GM12892 (cell line): ENCODE data around the gene PLA2G3.

Source experiments
- POLR2A ChIP-seq: IDR thresholded peaks from 2 replicates; pipeline ENCODE4 v1.6.1; 2011; ENCODE audit warnings: low read depth, low read length, control low read depth
- POLR2AphosphoS5 ChIP-seq: IDR thresholded peaks from 2 replicates; pipeline ENCODE4 v1.6.1; 2011; ENCODE audit warnings: low read depth, low read length, control low read depth
- TAF1 ChIP-seq: IDR thresholded peaks from 2 replicates; pipeline ENCODE4 v1.6.1; 2011; ENCODE audit warnings: low read depth, mild to moderate bottlenecking, control low read depth, low read length, borderline replicate concordance

DNA sequence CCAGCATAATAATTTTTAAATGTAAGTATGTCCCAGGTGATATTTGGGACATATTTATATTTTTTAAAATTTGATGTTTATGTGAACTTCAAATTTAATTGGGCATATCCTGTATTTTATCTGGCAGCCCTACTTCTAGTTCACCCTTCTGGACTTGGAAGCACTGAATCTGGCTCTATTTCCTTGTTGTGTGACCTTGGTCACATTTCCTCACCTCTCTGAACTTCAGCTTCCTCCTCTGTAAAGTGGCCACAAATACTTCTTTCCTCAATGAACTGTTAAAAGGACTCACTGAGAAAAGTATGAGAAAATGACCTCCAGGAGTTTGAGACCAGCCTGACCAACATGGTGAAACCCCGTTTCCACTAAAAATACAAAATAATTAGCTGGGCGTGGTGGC is 11.6 kb upstream of the PLA2G3 start:
- TF ChIP-seq POLR2A (no peak), TAF1 (no peak), POLR2AphosphoS5 (no peak)
